Jurkat, Clone E6-1 (cell line): ENCODE results near the gene MARVELD3. TPM values are rescaled to one million over a fixed set of nuclear protein-coding genes. Genes with fewer than 3 reads are reported as not detected.
"Not testable (repeated sequence)": the region's sequence is repeated elsewhere in the genome, so short reads cannot be mapped to it uniquely, and the experiment has no call there.

ENCODE experiments used
- DNase-seq: peaks from one replicate; pipeline ENCODE4 v3.0.0-alpha.2; 2011; ENCODE audit warnings: low read depth, low spot score
- H3K4me3 ChIP-seq: 2 replicates; pipeline ENCODE4 v1.5.1; 2011; ENCODE audit warnings: mild to moderate bottlenecking, low read length, control low read depth, moderate library complexity
- polyA plus RNA-seq: library from polyadenylated mRNA; unstranded; fragments of >200 nt; gene quantifications from one replicate; pipeline ENCODE4 v1.2.1, GENCODE V29; 2012; ENCODE audit warnings: missing spikeins; ENCODE audit not compliant: insufficient read length, insufficient read depth

MARVELD3 gene, protein sequence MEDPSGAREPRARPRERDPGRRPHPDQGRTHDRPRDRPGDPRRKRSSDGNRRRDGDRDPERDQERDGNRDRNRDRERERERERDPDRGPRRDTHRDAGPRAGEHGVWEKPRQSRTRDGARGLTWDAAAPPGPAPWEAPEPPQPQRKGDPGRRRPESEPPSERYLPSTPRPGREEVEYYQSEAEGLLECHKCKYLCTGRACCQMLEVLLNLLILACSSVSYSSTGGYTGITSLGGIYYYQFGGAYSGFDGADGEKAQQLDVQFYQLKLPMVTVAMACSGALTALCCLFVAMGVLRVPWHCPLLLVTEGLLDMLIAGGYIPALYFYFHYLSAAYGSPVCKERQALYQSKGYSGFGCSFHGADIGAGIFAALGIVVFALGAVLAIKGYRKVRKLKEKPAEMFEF
- polyA plus RNA-seq = not detected

DNA sequence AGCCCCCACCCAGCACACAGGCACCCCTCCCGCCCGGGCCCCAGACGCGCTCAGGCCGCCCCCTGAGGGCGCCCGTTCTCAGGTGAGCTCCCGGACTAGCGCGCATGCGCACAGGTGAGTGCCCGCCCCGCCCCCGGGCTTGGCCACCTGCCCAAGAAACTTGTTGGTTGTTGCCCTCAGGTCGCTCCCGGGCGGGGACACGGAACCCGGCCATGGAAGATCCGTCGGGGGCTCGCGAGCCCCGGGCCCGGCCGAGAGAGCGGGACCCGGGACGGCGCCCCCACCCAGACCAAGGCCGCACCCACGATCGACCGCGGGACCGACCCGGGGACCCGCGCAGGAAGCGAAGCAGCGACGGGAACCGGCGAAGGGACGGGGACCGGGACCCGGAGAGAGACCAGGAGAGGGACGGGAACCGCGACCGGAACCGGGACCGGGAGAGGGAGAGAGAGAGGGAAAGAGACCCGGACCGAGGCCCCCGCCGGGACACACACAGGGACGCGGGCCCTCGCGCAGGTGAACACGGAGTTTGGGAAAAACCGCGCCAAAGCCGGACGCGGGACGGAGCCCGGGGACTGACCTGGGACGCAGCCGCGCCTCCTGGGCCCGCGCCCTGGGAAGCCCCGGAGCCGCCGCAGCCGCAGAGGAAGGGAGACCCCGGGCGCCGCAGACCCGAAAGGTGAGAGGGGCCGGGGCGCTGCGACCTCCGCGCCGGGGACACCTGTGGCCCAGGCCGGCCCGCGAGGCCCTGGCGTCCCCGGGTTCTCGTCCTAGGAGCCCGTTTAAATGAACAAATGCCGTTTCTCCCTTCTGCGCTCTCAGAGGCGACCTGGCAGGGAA, at the start of gene MARVELD3:
Gene MARVELD3 (plus strand): TSS at position 167 of the 840 bp plus-strand sequence. CDS start 46 bp downstream, at position 213.
- no peak within 1 kb of the TSS for H3K4me3 ChIP-seq
- DNase-seq = no peak

DNA sequence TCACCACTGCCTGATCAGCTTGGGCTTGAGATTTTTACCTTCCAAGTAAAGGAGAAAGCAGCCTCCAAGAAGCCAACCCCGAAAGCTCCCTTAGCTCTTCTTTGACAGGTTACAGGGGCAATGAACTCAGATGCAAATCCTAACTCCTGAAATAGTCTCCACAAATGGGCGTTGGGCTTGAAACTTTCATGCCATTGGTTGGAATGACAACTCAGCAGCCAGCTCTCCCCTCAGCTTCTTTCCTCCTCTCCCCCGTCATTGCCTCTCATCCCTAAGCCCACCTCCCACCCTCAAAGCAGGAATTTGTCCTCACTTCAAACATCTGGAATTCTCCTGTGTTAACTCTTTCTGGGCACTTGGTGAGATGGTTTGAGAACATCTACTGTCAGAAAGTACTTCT, 49.0 kb upstream of the MARVELD3 start, which contains the start of gene TAT:
Gene TAT (minus strand): TSS at position 122 of the 400 bp plus-strand sequence. CDS start 677 bp downstream, outside the sequence.
- no peak within 1 kb of the TSS for H3K4me3 ChIP-seq
- DNase-seq = no peak

DNA sequence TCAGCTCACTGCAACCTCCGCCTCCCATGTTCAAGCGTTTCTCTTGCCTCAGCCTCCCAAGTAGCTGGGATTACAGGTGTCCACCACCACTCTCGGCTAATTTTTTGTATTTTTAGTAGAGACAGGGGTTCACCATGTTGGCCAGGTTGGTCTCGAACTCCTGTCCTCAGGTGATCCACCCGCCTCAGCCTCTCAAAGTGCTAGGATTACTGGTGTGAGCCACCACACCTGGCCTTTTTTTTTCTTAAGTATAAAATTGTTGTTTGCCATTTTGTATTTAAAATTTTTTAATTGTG, 43.5 kb upstream of the MARVELD3 start:
- DNase-seq, H3K4me3 ChIP-seq: not testable (repeated sequence)

DNA sequence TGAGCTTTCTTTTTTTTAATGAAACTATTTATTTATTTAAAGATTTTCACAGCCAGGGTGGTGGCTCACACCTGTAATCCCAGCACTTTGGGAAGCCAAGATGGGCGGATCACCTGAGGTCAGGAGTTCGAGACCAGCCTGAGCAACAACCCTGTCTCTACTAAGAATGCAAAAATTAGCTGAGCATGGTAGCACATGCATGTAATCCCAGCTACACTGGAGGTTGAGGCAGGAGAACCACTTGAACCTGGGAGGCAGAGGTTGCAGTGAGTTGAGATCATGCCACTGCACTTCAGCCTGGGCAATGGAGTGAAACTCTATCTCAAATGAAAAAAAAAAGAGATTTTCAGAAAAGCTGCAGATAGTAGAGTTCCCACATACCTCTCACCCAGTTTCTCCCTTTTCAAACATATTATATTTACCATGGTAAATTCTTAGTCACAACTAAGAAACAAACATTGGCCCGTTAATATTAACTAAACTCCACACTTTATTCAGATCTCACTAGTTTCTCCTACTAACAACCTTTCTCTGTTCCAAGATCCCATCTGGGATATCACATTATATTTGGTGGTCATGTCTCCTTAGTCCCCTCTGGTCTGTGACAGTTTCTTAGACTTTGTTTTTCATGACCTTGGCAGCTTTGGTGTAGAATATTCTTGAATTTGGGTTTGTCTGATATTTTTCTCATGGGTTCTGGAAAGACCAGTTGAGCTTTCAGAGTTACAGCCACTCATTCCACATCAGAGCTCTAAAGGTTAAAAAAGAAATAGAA, 41.3 kb upstream of the MARVELD3 start:
- no peak for DNase-seq
- no peak overlapping the region for H3K4me3 ChIP-seq

DNA sequence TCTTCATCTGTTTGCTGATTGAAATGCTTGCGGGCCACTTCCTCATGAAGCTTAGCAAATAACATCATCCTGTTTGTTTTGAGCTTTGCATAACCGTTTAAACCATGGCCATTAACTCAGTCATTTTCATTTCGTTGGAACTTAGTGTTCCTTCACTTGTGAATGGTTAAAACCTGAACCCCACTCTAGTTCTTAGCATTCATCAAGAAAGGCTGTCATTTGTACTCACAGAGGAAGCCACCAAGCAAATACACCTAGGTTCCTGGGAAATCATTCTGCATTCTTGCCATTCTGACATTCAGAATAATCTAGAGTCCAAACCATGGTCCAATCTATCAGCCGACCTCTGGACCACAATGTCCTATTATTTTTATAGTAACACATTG, 40.7 kb upstream of the MARVELD3 start:
- DNase-seq = no peak
- no peak overlapping the region for H3K4me3 ChIP-seq

DNA sequence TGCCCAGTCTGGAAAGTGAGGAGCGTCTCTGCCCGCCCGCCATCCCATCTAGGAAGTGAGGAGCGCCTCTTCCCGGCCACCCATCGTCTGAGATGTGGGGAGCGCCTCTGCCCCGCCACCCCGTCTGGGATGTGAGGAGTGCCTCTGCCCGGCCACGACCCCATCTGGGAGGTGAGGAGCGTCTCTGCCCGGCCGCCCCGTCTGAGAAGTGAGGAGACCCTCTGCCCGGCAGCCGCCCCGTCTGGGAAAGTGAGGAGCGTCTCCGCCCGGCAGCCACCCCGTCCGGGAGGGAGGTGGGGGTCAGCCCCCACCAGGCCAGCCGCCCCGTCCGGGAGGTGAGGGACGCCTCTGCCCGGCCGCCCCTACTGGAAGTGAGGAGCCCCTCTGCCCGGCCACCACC, 36.6 kb upstream of the MARVELD3 start:
- DNase-seq, H3K4me3 ChIP-seq: not testable (repeated sequence)

DNA sequence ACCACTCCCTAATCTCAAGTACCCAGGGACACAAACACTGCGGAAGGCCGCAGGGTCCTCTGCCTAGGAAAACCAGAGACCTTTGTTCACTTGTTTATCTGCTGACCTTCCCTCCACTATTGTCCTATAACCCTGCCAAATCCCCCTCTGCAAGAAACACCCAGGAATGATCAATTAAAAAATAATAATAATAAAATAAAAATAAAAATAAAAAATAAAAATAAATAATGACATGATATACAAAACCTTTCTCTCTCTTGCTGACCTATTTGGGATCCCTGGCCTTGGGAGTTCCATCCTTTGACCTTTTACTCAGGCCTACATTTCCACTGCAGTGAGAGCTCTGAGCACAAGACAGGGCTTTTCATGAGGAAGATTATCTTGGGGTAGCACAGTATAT, 35.9 kb upstream of the MARVELD3 start:
- H3K4me3 ChIP-seq, DNase-seq: not testable (repeated sequence)

DNA sequence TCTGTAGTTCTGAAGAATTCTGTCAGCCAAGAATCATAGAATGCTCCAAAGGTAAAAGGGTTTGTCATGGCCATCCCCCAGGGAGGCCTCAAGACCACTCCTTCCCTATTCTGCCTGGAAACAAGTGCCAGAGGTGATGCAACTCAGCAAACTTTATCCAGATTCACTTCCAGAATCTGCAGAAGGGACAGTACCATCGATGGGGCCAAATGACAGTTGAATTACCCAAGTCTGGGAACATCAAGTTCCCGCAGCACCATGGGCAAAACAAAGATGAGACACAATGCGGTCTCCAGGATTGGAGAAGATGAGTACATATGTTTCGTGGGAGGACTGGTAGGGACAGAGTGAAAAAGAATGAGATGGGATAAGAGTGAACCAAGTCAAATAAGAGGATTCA, 35.4 kb upstream of the MARVELD3 start:
- no peak overlapping the region for H3K4me3 ChIP-seq
- DNase-seq = no peak

DNA sequence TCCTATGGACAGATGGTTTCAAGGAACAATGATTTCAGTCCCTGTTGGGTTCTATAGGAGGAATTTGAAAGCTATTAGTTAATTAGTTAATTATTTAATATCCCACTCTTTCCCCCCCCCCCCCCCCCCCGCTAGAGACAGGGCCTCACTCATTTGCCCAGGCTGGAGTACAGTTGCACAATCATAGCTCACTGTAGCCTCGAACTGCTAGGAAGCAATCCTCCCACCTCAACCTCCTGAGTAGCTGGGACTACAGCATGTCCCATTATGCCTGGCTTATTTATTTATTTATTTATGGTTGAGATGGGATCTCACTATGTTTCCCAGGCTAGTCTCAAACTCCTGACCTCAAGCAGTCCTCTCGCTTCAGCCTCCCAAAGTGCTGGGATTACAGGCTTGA, 34.1 kb upstream of the MARVELD3 start:
- DNase-seq = no peak
- no peak overlapping the region for H3K4me3 ChIP-seq

DNA sequence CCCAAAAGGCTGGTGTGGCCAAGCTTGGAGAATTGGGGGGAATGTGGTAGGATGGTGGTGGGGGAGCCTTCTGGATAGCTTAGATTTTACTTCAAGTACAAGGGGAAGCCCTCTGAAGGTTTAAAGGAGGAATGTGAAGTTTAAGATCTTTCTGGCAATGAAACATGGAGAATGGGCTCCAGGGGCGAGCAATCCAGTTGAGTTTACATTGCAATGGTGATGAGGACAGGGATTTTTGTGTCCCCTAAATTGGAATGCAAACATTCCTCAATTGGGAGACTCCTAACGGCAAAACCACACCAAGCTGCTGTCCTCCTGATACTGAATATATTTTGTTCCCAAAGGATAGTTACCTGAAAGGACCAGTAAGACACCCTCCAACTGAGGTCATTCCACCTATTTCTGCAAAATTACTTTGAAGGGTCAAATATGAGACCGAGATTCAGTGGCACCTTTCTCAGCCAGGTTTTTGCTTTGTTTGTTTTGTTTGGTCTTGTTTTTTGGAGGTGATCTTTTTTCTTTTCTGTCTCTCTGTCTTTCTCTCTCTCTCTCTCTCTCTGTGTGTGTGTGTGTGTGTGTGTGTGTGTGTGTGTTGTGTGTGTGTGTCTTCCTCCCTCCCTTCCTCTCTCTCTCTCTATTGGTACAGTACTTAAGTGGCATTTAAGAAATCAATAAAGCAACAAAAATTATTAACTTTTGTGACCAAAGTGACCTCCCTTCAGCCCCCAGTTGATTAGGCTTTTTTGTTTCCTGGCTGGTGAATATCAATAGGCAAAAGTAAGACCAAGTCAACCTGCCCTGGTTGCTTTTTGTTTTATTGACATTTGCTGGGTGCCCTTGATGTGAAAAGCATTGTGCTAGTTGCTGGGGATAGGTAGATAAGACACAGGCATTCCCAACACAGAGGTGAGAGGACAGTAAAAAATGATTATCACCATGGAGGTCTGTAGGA, 32.7 kb upstream of the MARVELD3 start:
- no peak overlapping the region for H3K4me3 ChIP-seq
- no peak for DNase-seq

DNA sequence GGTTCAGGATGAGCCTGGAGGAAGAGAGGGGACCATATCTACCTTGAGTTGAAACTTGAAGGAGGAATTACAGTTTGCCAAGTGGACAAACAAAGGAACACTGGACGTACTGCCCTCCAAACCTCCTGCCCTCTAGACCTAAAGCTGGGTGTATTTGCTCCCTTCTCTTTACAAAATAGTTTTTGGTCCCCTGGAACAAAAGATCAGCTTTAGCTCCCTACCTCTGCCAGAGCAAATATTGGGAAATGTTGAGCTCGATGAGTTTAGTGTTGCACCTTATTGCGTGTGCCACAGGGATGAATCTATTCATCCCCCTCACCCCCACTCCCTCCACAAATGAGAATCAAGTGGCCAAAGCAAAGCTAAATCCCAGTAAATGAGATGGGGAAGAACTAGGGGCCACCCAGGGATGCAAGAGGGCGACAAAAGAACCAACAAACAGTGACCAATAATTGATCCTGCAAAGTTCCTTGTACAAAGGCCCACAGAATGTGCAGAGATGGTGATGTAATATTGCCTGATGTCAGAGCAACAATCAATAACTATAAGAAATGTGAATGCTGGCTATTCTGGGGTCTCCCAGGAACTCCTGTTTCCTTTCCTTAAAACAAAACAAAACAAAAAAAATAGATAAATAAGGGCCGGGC, 31.9 kb upstream of the MARVELD3 start:
- no peak overlapping the region for H3K4me3 ChIP-seq
- DNase-seq = no peak

DNA sequence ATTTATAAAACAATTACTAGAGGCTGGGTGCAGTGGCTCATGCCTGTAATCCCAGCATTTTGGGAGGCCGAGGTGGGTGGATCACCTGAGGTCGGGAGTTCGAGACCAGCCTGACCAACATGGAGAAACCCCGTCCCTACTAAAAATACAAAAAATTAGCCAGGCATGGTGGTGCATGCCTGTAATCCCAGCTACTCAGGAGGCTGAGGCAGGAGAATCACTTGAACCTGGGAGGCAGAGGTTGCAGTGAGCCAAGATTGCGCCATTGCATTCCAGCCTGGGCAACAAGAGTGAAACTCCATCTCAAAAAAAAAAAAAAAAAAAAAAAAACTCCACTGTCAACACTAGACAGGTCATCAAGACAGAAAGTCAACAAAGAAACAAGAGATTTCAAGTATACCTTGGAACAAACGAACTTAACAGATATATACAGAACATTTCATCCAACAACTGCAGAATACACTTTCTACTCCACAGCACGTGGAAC, 30.6 kb upstream of the MARVELD3 start:
- not testable (repeated sequence) for H3K4me3 ChIP-seq, DNase-seq

DNA sequence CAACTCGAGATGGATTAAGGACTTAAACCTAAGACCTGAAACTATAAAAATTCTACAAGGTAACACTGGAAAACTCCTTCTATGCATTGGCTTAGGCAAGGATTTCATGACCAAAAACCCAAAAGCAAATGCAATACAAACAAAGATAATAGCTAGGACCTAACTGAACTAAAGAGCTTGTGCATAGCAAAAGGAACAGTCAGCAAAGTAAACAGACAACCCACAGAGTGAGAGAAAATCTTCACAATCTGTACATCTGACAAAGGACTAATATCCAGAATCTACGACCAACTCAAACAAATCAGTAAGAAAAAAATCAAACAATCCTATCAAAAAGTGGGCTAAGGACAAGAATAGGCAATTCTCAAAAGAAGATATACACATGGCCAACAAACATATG, 27.6 kb upstream of the MARVELD3 start:
- DNase-seq, H3K4me3 ChIP-seq: not testable (repeated sequence)

DNA sequence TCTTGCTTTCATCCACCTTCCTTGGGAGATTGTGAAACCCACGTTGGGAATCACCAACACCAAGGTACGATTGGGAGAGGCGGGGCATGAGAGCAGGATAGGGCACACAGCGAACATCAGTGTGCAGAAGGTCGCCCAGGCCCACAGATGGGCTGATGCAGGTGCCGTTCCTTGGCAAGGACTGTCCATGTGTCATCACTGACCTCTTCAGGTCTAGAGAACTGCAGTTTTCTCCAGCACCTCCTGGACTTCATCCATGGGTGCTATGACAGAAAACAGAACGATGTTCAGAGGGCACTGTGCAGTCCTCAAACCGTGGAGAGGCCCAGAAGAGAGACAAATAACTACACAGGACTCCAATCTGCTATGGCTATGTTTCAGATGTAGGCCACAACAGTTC, 25.2 kb upstream of the MARVELD3 start:
- no peak for DNase-seq
- H3K4me3 ChIP-seq = no peak overlapping the region

DNA sequence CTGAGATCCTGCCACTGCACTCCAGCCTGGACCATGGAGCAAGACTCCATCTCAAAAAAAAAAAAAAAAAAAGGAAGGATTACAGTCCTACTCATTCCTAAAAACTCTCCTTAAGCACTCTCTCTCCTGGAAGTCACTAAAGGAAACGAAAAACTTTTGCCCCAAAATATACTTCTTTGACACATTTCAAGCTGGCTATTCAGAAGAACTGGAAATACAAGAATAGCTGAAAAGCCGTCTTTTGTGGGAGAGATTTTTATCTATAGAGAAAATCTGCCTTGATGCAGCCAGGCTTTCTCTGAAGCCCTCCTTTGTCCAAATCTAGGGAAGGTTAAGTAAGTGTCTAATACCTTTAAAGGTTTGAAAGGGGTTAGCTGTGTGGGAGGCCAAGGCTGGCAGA, 16.9 kb upstream of the MARVELD3 start:
- H3K4me3 ChIP-seq = no peak overlapping the region
- DNase-seq = no peak

DNA sequence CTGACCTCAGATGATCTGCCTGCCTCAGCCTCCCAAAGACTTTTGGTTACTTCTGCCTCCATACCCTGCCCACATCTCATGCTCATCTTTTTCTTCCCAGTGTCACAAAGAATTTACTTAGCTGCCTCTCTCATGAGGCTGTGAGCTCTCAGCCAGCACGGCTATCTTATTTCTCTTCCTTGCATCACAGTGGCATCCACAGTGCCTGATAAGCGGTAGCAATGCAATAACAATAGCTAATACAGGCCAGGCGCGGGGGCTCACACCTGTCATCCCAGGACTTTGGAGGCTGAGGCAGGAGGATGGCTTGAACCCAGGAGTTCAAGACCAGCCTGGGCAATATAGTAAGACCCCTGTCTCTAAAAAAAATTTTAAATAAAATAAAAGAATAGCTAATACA, 15.5 kb upstream of the MARVELD3 start:
- DNase-seq = no peak
- no peak overlapping the region for H3K4me3 ChIP-seq

DNA sequence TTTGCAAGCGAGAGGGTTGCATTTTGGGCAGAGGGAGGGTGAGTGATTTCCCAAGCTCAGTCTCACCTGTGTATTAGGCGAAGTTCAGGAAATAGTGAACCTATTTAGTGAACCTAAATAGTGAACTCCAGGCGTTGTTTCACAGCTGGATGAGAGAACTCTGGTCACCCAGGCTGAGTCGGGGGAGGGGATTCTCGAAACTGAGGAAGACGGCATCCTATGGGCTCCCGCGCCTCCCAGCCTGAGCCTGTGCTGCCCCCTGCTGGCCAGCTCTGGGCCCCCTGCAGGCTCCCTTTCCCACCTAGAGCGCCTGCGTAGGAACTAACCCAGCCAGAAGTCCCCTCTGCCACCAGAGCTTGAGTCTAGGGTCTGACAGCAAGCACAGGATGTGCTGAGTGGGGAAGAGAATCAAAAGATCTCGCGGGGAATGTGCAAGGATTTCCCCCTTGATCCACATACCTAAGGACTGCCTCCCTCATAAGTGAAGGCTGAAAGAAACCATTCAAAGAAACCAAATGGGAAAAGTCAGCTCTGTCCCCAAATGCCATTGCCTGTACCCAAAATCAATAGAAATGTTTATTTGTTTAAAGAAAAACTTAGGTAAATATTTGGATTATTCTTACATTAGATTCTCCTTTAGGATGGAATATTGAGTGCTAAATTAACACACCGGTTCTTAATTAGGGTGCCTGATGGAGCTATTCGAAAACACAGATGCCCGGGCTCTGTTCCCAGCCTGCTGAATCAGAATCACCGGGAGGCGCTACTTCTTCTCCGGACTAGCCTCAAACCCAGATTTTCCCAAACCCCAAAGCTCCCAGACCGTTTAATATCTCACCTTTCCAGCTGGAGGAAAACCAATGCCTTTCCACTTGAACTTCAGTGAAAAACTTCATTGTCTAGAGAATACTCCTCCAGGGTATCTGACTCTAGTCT, 14.8 kb upstream of the MARVELD3 start:
- peak; percentile 56 for DNase-seq
- H3K4me3 ChIP-seq = no peak overlapping the region
